Tibial artery (tissue), 4 donors: ENCODE results near the gene GSTA4.
"Not testable (repeated sequence)": the region's sequence is repeated elsewhere in the genome, so short reads cannot be mapped to it uniquely, and the experiment has no call there.

ENCODE experiments used
- DNase-seq, 2 donors: peaks; one replicate each; pipeline ENCODE4 v3.0.0-alpha.2; 2019
- H3K27ac ChIP-seq, 2 donors: fragments of 200-600 bp; sonication (generic) in 1 of 2; 1 replicate in 1 of 2; 2 replicates in 1 of 2; pipeline ENCODE4 v1.5.1; 2018 to 2019; ENCODE audit warnings: mild to moderate bottlenecking in 1 of 2
- H3K27me3 ChIP-seq, 2 donors: fragments of 200-600 bp; sonication (generic) in 1 of 2; one replicate each; pipeline versions ENCODE4 v1.5.1 to v1.6.0; 2016 to 2019
- H3K36me3 ChIP-seq, 3 donors: fragments of 200-600 bp; sonication (generic) in 2 of 3; one replicate each; pipeline ENCODE4 v1.5.1; 2016 to 2019; ENCODE audit warnings: mild to moderate bottlenecking in 2 of 3
- H3K4me1 ChIP-seq, 4 donors: fragments of 200-600 bp; sonication (generic) in 2 of 4; 1 replicate in 3 of 4; 2 replicates in 1 of 4; pipeline ENCODE4 v1.5.1; 2016 to 2019
- H3K4me3 ChIP-seq, 2 donors: fragments of 200-600 bp; sonication (generic) in 1 of 2; 1 replicate in 1 of 2; 2 replicates in 1 of 2; pipeline ENCODE4 v1.5.1; 2018 to 2019; ENCODE audit warnings: mild to moderate bottlenecking in 2 of 2
- H3K9me3 ChIP-seq, 3 donors: fragments of 200-600 bp; sonication (generic) in 1 of 3; one replicate each; pipeline ENCODE4 v1.5.1; 2016 to 2019
- CTCF ChIP-seq, 2 experiments: fragments of 200-600 bp in 1 of 2; fragments of 450-650 bp in 1 of 2; IDR thresholded peaks; one replicate each; pipeline ENCODE4 v1.5.1; 2017 to 2019; ENCODE audit warnings: antibody characterized with exemption in 2 of 2, mild to moderate bottlenecking in 1 of 2, moderate library complexity in 1 of 2
- intact Hi-C: fragments of 100-400 bp; cut with DNase I; formaldehyde crosslinking; loops from one replicate; pipeline ENCODE4 v1.15.0; 2023; ENCODE audit warnings: low total_unique reads

Gene GSTA4

GRCh38 chr6:52964318-52964717, 30.8 kb downstream of the GSTA4 start:
- H3K27ac ChIP-seq = no peak overlapping the region
- no peaks in the 10 kb centered on the region for H3K36me3 ChIP-seq
- no peaks in the 10 kb centered on the region for H3K4me1 ChIP-seq
- H3K4me3 ChIP-seq = no peak overlapping the region
- H3K9me3 ChIP-seq = no peaks in the 10 kb centered on the region
- no peak for TF ChIP-seq CTCF (IDR thresholded peaks at IDR 0.05)
- no peak for DNase-seq
- intact Hi-C loops = no loop called here
- H3K27me3 ChIP-seq = no peaks in the 10 kb centered on the region

DNA sequence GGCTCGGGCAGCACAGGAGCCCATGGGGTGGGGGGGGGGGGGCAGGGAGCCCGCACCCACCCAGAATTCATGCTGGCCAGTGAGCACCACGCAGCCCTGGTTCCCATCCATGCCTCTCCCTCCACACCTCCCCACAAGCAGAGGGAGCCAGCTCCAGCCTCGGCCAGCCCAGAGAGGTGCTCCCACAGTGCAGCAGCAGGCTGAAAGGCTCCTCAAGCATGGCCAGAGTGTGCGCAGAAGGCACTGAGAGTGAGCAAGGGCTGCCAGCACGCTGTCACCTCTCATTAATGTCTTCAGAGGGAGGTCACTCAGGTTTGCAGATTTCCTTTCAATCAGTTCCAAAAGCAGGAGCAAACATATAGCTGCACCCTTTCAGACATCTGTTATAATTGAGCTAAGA, 32.4 kb downstream of the GSTA4 start:
- Histone ChIP-seq H3K27me3 (no peaks in the 10 kb centered on the region), H3K27ac (no peak overlapping the region), H3K36me3 (no peaks in the 10 kb centered on the region), H3K4me3 (no peak overlapping the region), H3K4me1 (no peaks in the 10 kb centered on the region), H3K9me3 (no peaks in the 10 kb centered on the region)
- no peak for DNase-seq
- intact Hi-C loops = no loop called here
- no peak for TF ChIP-seq CTCF (IDR thresholded peaks at IDR 0.05)

DNA sequence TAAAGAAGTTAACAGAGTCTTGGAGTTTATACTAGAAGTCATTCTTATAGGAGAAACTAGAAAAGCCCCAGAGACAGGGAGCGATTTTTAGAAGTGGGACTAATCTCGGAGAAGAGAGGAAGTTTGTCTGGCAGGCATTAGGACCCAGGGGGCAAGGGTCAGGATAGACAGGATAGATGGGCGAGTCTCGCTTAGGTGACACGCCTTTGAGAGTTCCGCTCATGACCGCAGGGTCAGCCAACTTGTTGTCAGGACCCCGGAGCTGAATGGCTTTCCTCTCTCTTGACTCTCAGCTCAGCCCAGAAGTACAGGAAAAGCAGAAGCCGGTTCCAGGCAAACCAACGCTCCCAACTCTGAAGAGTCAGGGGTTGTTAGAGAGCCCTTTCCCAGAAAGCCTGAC, 34.1 kb downstream of the GSTA4 start:
- H3K36me3 ChIP-seq, H3K4me1 ChIP-seq, H3K4me3 ChIP-seq, intact Hi-C loops, DNase-seq, H3K9me3 ChIP-seq, H3K27me3 ChIP-seq, H3K27ac ChIP-seq: not testable (repeated sequence)

DNA sequence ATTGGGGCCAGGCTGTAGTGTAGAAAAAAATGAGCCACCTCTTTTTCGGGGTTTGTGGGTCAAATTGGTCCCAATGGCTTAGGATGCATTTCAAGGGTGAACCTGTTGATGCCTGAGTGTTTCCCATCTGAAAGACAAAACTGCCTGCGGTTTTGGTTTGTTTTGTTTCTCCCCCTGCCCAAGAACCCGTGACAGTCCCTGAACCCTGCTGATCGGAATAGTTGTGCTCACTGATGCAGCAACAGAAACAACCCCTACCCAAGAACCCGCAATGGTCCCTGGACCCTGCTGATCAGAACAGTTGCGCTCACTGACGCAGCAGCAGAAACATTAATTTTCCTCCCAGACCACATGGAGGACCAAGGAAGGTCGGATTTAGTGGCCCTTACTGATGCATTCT, 34.9 kb downstream of the GSTA4 start:
- H3K9me3 ChIP-seq, DNase-seq, H3K27me3 ChIP-seq, H3K4me1 ChIP-seq, H3K27ac ChIP-seq, H3K36me3 ChIP-seq, intact Hi-C loops, H3K4me3 ChIP-seq: not testable (repeated sequence)

GRCh38 chr6:52958546-52959255, 36.4 kb downstream of the GSTA4 start:
- DNase-seq = no peak
- Histone ChIP-seq H3K4me1 (no peaks in the 10 kb centered on the region), H3K27ac (no peak overlapping the region), H3K27me3 (no peaks in the 10 kb centered on the region), H3K9me3 (no peaks in the 10 kb centered on the region), H3K36me3 (no peaks in the 10 kb centered on the region), H3K4me3 (no peak overlapping the region)
- no peak for TF ChIP-seq CTCF (IDR thresholded peaks at IDR 0.05)
- intact Hi-C loops = no loop called here

- Histone ChIP-seq H3K9me3 (no peaks in the 10 kb centered on the region), H3K4me1 (no peaks in the 10 kb centered on the region), H3K27me3 (no peaks in the 10 kb centered on the region), H3K4me3 (no peak overlapping the region), H3K27ac (no peak overlapping the region), H3K36me3 (no peaks in the 10 kb centered on the region)
- DNase-seq = no peak
- TF ChIP-seq CTCF (IDR thresholded peaks at IDR 0.05) = no peak
- intact Hi-C loops = no loop called here
Measured at GRCh38 chr6:52955871-52956270, 39.2 kb downstream of the GSTA4 start.
